Measurements from ENCODE around the gene CSPG4.
"Not testable (repeated sequence)": the region's sequence is repeated elsewhere in the genome, so short reads cannot be mapped to it uniquely, and the experiment has no call there.

GRCh38 chr15:75709458-75709857 lies 3.2 kb downstream of the CSPG4 start:
- not testable (repeated sequence) for TF ChIP-seq CTCF (IDR thresholded peaks at IDR 0.05); POLR2AphosphoS5 (IDR thresholded peaks at IDR 0.05; ENCODE audit: low read depth, low read length); REST (IDR thresholded peaks at IDR 0.05; ENCODE audit: insufficient read depth in 1 of 2, low read depth in 2 of 2, low read length in 1 of 2); TCF7L2 (IDR thresholded peaks at IDR 0.05; ENCODE audit: low read depth, low read length); SIN3A (IDR thresholded peaks at IDR 0.05; ENCODE audit: borderline replicate concordance, insufficient read depth, low read depth, low read length)

Measured in Panc1 (cell line).